Dedifferentiated amniotic fluid mesenchymal stem cell (primary cell): ENCODE data around the gene NSD2.
"Not testable (repeated sequence)": the region's sequence is repeated elsewhere in the genome, so short reads cannot be mapped to it uniquely, and the experiment has no call there.

Experiments used
- DNase-seq: peaks from one replicate; pipeline ENCODE4 v3.0.0-alpha.2; 2016; ENCODE audit errors: extremely low spot score

Gene NSD2

DNA sequence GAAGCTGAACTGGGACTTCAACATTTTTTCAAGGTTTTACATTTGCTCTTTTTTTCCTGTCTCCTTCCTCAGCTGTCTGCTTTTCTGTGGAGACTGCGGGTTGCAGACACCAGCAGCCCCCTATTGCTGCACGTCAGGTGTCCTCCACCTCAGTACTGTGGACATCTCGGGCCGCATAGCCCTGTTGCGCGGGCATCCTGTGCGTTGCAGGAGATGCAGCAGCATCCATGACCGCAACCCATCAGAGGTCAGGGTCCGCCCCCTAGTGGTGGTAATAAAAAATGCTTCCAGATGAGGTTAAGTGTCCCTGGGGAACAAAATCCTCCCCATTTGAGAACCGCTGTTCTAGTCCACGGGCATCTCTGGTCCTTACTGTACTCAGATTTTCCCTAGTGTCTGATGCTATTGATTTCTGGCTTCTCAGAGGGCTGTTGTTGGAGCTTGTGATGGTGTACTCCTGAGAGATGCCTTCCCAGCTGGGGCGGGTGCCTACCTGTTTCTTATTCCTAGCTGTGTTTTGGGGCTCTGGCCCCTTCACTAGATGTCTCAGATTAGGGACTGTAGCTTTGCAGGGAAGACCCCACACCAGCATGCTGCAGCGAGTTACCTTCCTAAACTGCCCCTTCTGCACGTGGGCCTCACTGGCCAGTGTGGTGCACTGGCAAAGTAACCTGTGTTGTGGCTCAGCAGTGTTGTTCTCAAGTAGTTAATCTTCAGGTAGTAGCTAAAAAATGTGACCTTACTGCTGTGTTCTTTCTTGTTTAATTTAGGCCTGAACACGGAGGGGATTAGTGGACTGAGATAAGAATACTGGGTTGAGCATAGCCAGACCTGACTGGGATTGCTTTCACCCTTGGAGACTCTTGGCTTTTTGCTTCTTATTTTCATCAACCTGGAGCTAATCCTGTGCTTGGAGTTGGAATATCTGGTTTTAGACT lies 28.2 kb downstream of the NSD2 start:
- peak; percentile 70 for DNase-seq

DNA sequence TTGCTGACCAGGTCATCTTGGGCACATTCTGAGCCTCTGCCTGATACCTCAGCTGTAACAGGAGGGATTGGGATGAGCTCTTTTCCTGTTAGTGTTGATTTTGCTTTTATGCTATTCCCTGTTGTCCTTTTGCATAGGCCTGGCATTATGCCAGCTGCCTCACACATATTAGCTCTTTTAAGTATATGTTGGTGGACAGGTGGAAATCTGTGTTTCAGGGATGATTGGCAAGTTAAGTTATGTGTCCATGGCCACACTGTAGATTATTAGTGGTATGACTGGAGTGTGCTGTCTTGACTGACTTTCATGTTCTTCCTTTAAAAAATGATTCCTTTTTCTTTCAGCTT lies 28.9 kb downstream of the NSD2 start:
- no peak for DNase-seq

DNA sequence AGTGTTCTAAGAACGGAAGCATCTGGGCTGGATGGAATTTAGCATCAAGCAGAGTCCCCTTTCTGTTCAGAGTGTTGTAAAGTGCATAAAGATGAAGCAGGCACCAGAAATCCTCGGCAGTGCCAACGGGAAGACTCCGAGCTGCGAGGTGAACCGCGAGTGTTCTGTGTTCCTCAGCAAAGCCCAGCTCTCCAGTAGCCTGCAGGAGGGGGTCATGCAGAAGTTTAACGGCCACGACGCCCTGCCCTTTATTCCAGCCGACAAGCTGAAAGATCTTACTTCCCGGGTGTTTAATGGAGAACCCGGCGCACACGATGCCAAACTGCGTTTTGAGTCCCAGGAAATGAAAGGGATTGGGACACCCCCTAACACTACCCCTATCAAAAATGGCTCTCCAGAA lies 29.4 kb downstream of the NSD2 start:
- no peak for DNase-seq

DNA sequence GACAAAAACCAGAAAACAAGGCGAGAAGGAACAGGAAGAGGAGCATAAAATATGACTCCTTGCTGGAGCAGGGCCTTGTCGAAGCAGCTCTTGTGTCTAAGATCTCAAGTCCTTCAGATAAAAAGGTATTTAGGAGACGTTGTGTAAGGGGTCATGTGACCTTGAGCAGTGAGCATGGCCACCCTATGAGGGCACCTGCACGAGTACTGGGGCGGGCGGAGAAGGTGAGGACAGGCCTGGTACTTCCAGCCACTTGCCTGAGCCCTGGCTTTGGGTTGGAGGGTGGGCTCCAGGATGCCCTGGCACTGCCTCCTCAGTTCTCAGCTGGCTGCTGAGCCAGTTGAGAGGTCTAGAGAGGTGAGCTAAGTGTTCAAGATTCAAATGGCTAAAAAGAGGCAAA lies 29.9 kb downstream of the NSD2 start:
- DNase-seq: no peak

DNA sequence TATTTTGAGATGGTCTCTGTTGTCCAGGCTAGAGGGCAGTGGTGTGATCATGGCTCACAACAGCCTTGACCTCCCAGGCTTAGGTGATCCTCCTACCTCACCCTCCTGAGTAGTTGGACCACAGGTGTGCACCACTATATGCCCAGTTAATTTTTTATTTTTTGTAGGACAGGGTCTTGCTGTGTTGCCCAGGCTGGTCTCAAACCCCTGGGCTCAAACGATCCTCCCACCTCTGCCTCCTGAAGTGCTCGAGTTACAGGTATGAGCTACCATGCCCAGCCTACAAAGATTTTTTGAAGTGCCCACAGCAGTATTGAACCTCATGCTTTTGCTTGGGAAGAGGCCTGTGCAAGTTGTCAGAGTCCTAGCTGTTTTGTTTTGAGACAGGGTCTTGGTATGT lies 31.1 kb downstream of the NSD2 start:
- no peak for DNase-seq

DNA sequence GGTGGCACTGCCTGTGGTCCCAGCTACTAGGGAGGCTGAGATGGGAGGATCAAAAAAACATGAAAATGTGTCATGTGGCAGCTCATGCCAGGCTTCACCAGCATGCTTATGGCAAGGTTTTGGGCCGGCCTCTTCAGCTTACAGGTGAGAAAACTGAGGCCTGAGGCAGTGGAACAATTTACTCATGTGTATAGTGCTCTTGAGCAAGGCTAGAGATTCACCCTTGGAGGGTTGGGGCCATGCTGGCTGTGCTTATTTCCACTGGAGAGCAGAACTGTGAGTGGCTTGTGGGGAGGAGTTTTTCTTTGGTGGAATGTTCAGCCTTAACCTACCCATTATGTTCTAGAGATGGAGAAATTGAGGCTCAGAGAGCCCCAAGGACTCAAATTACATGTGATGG lies 31.8 kb downstream of the NSD2 start:
- no peak for DNase-seq

DNA sequence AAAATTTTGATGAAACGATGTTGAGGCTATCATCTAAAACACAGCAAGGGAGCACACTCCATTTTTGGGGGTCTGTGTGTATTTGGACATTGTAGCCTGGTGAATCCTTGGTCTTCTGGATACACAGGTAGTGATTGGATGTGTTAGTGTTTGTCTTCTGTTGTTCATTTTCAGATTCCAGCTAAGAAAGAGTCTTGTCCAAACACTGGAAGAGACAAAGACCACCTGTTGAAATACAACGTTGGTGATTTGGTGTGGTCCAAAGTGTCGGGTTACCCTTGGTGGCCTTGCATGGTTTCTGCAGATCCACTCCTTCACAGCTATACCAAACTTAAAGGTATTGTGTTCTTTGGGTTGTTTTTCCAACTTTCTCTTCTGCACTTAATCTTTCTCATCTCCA lies 32.8 kb downstream of the NSD2 start:
- no peak for DNase-seq

DNA sequence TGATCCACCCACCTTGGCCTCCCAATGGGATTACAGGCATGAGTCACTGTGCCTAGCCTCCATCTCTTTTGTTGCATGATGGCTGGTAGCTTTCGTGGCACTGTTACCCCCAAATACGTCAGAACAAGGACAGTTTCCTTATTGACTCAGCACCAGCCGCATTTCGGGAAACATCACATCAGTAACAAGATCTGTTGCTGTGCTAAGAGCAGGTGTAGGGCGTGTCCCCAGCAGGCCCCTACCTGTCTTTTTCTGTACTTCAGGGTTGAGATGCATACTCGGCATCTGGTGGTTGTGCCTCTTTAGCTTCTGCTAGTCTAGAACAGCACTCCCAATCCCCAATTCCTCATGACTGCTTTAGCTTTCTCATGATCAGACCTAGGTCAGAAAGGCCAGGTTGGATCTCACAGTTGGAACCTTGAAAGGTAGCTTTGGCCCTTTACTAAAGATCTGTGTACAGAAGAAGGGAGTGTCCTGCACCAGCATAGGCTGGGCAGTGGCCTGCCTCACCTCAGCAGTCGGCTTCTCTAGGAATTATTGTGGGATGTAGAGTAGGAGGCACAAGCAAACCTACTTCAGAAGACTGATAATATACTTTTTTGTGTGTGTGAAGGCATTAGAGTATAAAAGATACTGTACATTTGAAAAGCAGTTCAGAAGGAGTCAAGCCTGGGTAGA lies 36.8 kb downstream of the NSD2 start:
- DNase-seq: no peak

DNA sequence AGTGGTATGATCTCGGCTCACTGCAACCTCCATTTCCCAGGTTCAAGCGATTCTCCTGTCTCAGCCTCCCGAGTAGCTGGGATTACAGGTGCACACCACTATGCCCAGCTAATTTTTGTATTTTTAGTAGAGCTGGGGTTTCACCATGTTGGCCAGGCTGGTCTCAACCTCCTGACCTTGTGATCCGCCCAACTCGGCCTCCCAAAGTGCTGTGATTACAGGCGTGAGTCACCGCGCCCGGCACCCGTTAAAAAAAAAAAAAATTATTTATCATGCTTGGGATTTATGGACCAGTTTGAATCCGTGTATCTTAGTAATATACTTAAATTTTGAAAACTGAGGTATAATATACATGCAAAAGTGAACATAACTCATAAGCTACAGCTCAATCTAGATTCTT lies 38.5 kb downstream of the NSD2 start:
- DNase-seq: not testable (repeated sequence)

DNA sequence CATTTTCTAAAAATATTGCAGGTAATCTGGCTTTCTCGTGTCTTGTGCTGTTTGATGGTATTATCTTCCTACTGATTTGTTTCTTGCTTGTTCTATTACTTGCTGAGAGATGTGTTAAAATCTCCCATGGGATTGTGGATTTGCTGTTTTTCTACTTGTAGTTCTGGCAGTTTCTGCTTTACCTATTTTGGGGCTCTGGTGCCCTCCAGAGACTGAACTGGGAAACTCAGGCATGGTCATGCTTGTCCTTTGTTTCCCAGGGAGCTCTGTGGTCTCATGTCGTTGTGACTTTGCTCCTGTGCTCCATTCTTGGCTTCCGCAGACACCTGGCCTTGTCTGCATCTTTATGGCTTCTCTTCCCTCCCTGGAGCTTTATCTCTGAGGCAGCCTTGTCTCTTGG lies 39.5 kb downstream of the NSD2 start:
- DNase-seq: peak; percentile 46

DNA sequence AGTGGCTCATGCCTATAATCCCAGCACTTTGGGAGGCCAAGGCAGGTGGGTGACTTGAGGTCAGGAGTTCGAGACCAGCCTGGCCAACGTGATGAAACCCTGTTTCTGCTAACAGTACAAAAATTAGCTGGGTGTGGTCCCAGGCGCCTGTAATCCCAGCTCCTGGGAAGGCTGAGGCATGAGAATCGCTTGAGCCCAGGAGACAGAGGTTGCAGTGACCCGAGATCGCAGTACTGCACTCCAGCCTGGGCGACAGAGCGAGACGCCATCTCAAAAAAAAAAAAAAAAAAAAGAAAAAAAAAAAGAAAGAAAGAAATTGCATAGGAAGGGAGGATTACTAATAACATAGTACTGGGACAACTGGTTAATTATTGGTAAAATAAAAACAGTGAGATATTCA lies 40.1 kb downstream of the NSD2 start:
- DNase-seq: not testable (repeated sequence)

DNA sequence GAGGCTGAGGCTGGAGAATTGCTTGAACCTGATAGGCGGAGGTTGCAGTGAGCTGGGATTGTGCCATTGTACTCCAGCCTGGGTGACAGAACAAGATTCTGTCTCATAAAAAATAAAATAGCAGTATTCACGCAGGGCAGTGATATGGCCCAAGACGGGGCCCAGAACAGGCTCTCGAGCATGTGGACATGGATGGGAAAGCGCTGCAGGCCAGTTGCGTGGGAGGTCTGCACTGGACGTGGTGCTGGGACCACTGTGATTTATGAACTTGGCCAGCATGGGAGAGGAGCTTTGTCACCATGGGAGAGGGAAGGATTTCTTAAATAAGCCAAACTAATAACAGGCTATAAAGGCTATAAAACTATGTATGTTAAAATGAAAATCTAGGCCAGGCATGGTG lies 51.6 kb downstream of the NSD2 start:
- no peak for DNase-seq

DNA sequence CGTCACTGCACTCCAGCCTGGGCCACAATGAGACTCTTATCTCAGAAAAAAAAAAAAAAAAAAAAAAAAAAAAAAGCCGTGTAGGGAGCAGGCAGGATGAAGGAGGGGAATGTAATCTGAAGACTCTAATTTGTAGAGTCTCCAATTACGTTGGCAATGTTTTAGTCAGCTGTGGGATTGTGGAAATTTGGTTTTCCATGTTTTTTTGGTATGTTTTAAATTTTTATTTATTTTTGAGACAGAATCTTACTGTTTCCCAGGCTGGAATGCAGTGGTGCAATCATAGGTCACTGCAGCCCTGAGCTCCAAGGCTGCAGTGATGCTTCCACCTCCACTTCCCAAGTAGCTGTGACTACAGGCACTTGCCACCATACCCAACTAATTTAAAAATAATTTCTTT lies 56.5 kb downstream of the NSD2 start:
- DNase-seq: peak; percentile 15

DNA sequence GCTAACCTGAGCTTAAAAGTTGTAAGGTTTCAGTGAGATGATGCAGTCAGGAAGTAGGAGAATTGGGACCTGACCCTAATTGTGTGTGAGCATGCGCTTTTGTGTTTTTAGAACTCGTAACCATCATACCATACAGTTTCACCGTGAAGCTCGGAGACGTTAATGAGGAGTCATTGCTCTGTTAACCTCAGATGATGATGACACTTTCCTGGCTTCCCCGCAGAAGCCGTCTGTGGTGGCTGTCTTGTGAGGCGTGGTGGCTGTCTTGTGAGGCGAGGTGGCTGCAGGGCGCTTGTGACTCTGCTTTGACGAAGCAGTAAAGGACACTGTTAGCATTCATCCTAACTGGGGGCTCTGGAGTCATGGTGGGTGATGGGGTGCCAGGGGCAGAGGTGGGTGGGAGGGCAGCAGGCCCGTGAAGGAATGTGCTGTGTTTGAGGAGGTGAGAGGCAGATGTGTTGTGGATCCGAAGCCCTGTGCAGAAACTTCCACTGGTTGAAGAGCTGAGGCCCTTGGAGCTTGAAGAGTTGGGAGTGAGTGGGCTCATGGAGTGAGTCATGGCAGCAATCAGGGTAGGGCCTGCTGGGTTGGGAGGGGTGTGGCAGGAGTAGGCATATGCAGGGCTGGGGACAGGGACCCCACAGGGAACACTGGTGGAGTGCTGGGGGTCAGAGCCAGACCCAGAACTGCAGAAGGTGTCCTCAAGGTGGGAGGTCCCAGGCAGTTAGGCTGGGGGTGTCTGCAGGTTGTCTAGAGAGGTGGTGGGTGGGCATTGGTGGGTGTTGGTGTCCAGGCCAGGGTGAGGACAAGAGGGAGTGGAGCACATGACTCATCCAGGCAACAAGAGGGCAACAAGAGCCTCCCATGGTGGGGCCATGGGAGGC lies 57.4 kb downstream of the NSD2 start:
- DNase-seq: no peak

DNA sequence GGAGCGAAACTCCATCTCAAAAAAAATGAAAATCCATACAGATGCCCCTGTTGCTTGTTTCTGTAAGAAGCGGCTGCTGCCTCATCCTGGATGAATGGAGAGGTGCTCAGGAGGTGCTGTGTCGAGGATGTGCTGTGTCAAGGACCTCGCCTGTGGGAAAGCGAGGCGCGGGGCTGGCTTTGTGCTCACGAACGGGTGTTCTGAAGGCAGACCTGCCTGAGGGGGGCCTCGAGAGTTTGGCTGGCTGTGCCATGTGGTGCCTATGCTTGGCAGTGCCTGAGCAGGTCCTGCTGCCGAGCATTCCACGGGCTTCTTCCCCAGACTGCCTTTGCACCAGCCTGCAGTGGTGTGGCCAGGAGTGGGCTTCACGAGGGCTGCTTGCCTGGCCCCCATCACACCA lies 61.5 kb downstream of the NSD2 start:
- no peak for DNase-seq

DNA sequence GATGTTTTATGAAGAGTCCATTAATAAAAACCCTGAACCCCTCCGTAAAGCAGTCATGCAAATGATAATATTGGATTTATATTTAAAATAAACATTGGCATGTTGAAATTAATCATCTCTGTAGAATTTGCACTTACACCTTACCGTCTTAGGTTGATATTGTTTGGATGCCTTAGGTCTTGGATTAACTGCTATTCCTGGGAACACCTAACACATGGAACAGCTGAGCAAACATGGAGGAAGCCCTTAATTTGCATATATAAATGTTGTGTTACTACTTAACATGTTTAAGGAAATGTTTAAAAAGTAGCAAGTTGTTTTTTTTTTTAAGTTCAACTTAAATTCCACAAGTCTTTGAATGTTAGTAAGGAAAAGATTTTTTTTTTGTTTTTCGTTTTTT lies 62.5 kb downstream of the NSD2 start:
- no peak for DNase-seq

DNA sequence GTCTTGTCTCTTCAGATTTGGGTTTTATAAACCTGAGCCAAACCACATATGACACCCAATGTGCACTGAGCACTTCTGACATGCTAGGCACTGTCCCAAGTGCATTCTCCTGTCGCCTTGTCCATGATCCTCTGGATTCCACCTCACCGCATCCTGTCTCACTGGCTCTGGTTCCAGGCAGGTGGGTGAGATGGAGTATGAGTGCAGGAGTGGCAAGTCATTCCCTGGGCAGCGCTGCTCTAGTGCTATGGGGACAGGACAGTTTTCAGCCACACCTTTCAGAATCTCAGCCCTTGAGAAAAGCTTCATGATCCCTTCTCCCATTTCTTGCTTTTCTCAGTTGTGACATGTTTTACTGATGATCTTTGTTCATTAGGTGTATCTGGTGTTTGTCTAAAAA lies 66.4 kb downstream of the NSD2 start:
- no peak for DNase-seq

DNA sequence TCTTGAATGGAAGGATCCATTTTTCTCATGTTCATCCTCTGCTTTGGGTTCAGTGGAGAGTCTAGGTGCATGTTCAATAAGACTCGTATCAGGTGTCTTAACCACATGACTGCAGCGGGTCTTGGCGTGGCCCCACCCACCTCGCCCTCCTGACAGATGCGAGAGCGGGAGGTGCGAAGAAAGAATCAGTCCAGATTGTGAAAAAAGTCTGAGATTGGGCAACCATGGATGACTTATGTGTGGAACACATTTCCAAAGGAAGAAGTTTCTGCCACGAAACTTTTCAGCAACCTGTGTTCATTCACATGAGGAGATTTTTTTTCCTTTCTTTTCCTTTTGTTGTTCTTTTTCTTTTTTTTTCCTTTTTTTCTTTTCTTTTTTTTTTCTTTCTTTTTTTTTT lies 66.8 kb downstream of the NSD2 start:
- DNase-seq: no peak

DNA sequence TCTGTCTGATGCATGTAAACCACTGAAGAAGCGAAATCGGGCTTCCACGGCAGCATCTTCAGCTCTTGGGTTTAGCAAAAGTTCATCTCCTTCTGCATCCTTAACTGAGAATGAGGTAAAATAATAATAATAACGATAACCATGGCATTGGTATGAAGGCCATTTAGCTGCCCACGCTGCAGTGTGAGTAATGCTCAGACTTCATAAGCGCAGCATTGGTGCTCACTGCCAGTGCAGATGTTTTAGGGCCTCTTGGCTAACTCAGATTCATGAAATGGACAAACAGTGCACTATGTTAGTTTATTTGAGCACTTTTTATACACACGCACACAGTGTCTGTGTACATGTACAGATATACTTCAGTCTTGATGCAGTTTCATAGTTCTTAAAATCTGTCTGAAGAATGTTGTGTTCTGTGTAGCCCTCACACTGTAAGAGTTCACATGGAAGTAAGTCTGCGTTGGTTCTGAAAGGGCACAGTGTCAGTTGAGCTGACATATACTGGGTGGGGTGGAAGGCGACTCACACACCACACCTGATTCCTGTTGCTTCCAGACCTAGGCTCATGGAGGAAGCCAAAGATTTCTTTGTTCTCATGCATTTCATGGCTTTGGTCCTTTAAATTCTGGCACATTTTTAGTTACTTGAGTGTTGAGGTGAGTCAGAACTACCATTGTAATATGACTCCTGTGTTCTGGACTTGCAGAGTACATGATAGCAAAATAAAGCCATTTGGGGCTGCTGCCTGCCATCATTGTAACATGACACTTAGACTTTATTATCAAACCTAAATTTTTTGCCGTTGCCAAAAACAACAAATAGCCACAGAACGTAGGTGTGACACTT lies 68.7 kb downstream of the NSD2 start:
- peak; percentile 82 for DNase-seq

DNA sequence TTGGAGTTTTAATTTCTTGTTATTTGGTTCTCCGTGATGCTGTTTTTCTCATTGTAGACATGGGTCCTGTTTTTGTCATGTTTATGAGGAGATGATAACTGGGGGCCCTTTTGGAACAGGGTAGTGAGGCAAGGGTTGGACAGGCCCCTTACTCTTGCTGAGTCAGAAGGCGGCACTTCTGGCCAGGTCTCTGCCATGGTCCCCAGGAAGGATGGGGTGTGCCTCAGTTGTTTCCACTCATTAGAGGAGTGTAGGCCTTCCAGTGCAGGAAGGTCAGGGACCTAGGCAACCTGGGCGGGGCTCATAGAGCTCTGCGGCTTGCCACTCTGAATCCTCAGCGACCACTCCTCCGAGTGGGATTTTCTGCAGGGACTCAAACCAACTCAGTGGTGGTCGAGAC lies 69.4 kb downstream of the NSD2 start:
- no peak for DNase-seq

DNA sequence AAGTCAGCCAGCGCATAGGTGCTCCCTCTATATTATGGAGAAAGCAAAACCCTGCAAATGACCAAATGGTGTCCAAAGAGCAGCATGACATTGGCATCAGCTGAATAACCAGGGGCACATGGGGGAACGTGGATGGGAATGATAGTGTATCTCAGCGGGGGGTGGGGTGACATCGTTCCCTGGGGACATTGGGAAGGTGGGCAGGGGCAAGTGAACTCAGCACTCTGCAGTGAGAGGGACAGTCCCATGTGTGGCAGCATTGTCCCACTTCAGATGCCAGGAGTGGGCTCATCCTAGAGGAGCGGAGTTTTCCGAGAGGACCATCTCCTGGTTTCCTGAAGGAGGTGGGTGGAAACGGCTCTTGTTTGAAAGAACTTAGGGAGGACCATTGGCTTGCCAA lies 72.7 kb downstream of the NSD2 start:
- no peak for DNase-seq
